GDM1 (cell line): ENCODE results near the gene AGMO.

Source experiments
- DNase-seq: peaks from one replicate; lab custom pipeline; 2025; lab: John Stamatoyannopoulos, UW

The AGMO gene

GRCh38 chr7:15397159-15397550 lies 164.7 kb downstream of the AGMO start:
- DNase-seq, result no peak

GRCh38 chr7:15396210-15397158 lies 165.3 kb downstream of the AGMO start:
- DNase-seq, result no peak

GRCh38 chr7:15389073-15389472 lies 172.7 kb downstream of the AGMO start:
- no peak for DNase-seq

GRCh38 chr7:15378494-15379145 lies 183.2 kb downstream of the AGMO start:
- no peak for DNase-seq

GRCh38 chr7:15376600-15376999 lies 185.2 kb downstream of the AGMO start:
- DNase-seq, result no peak

- no peak for DNase-seq
Observed at GRCh38 chr7:15370441-15370840, 191.4 kb downstream of the AGMO start.

GRCh38 chr7:15368653-15369052 lies 193.2 kb downstream of the AGMO start:
- DNase-seq, result no peak

- no peak for DNase-seq
Observed at GRCh38 chr7:15367897-15368296, 193.9 kb downstream of the AGMO start.

- no peak for DNase-seq
Observed at GRCh38 chr7:15358112-15358511, 203.7 kb downstream of the AGMO start.

- no peak for DNase-seq
Observed at GRCh38 chr7:15352421-15353206, 209.2 kb downstream of the AGMO start.

- DNase-seq, result no peak
Observed at GRCh38 chr7:15345216-15345615, 216.6 kb downstream of the AGMO start.

GRCh38 chr7:15341817-15342216 lies 220.0 kb downstream of the AGMO start:
- no peak for DNase-seq

- DNase-seq, result no peak
Observed at GRCh38 chr7:15336146-15336545, 225.7 kb downstream of the AGMO start.

GRCh38 chr7:15335390-15335789 lies 226.4 kb downstream of the AGMO start:
- no peak for DNase-seq

GRCh38 chr7:15334536-15335263 lies 227.1 kb downstream of the AGMO start:
- no peak for DNase-seq

- no peak for DNase-seq
Observed at GRCh38 chr7:15332956-15333355, 228.9 kb downstream of the AGMO start.

GRCh38 chr7:15330943-15331342 lies 230.9 kb downstream of the AGMO start:
- DNase-seq, result no peak

- no peak for DNase-seq
Observed at GRCh38 chr7:15327001-15327400, 234.8 kb downstream of the AGMO start.

GRCh38 chr7:15326044-15326644 lies 235.7 kb downstream of the AGMO start:
- DNase-seq, result no peak

- DNase-seq, result no peak
Observed at GRCh38 chr7:15323550-15323949, 238.3 kb downstream of the AGMO start.

- DNase-seq, result no peak
Observed at GRCh38 chr7:15317215-15317614, 244.6 kb downstream of the AGMO start.
